ENCODE results near the gene MYL6.
"Not testable (repeated sequence)": the region's sequence is repeated elsewhere in the genome, so short reads cannot be mapped to it uniquely, and the experiment has no call there.

MYL6 gene

DNA sequence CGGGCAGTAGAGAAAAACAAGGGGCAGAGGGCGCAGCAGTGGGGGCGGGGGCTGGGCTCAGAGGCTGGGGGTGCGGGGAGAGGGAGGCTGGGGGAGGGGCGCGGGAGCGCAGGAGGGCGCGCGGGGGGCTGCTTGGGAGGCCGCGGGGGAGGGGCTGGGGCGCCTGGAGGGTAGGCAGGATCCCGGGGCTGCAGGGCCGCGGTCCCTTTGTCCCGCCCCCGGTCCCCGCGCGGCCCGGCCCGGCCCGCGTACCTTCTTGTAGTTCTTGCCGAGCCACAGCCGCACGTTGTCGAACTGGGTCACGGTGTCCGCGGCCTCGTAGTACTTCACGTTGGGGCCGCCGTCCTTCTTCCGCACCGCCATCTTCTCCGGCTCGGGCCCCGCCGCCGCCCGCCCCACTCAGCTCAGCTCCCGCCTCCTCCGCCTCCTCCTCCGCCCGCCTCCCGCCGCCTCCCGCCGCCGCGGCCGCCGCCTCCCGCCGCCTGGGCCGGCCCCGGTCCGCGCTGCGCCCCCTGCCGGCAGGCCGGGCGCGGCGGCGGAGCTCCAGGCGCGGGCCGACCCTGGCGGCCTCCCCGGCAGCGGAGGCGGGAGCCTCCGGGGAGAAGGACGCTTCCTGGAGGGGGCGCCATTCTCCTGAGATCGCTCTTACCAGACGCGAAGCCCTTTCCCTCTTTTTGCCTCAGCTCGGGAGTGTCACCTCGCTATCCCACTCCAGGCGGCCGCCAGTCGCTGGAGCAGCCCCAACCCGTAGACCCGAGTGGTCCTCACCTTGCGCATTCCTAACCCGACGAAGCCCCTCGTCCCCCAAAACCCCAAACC, 31.1 kb downstream of the MYL6 start, which contains the start of gene SMARCC2:
TSS of gene SMARCC2 (minus strand) at position 385 of the 819 bp plus-strand sequence. CDS start at position 363, 22 bp downstream.
- H3K9me3 Mint-ChIP-seq: peaks cover 0 to 5% of the 10 kb centered on the region in 2 donors
- H3K4me1 Mint-ChIP-seq: peaks cover 51% of the 10 kb centered on the region
- ATAC-seq (peak; percentile 89), DNase-seq (peak; percentile 86 to 88)
- no peaks in the 10 kb centered on the region for H3K27me3 Mint-ChIP-seq
- H3K4me3 Mint-ChIP-seq: peak within 1 kb of the TSS; percentile 96 to 97
- H3K27ac Mint-ChIP-seq: peak within 1 kb of the TSS; percentile 97 to 100

- DNase-seq (peak; percentile 93), ATAC-seq (peak; percentile 64)
- peak overlapping the region; percentile 95 to 96 for H3K4me3 Mint-ChIP-seq
- no peaks in the 10 kb centered on the region for H3K27me3 Mint-ChIP-seq
- H3K4me1 Mint-ChIP-seq: peaks cover 51% of the 10 kb centered on the region
- H3K27ac Mint-ChIP-seq: peak overlapping the region; percentile 97 to 100
- peaks cover 0 to 5% of the 10 kb centered on the region in 2 donors for H3K9me3 Mint-ChIP-seq
Observed at GRCh38 chr12:56189918-56190694, 31.9 kb downstream of the MYL6 start.

GRCh38 chr12:56190695-56191155, 32.6 kb downstream of the MYL6 start:
- peaks cover 49% of the 10 kb centered on the region for H3K4me1 Mint-ChIP-seq
- no peaks in the 10 kb centered on the region for H3K27me3 Mint-ChIP-seq
- H3K9me3 Mint-ChIP-seq: peaks cover 0 to 5% of the 10 kb centered on the region in 2 donors
- H3K27ac Mint-ChIP-seq: peak overlapping the region; percentile 97 to 100
- no peak for DNase-seq
- ATAC-seq: no peak
- H3K4me3 Mint-ChIP-seq: peak overlapping the region; percentile 95 to 96

- ATAC-seq (no peak), DNase-seq (no peak)
- no peak overlapping the region for H3K4me3 Mint-ChIP-seq
- peaks cover 31% of the 10 kb centered on the region for H3K4me1 Mint-ChIP-seq
- no peaks in the 10 kb centered on the region for H3K27me3 Mint-ChIP-seq
- H3K27ac Mint-ChIP-seq: no peak overlapping the region
- H3K9me3 Mint-ChIP-seq: peaks cover 0 to 5% of the 10 kb centered on the region in 2 donors
Observed at GRCh38 chr12:56192582-56192981, 34.4 kb downstream of the MYL6 start.

- Mint-ChIP-seq H3K27me3 (no peaks in the 10 kb centered on the region), H3K9me3 (peaks cover 0 to 5% of the 10 kb centered on the region in 2 donors), H3K4me1 (peaks cover 26% of the 10 kb centered on the region), H3K4me3 (peak overlapping the region in 1 of 2 donors; percentile 42), H3K27ac (peak overlapping the region; percentile 50 to 90)
- peak; percentile 67 to 76 for DNase-seq
- ATAC-seq: no peak
Observed at GRCh38 chr12:56193025-56193578, 34.9 kb downstream of the MYL6 start.

- DNase-seq: not testable (repeated sequence)
Observed at GRCh38 chr12:56196818-56197550, 38.8 kb downstream of the MYL6 start.

GRCh38 chr12:56197921-56198635, 39.9 kb downstream of the MYL6 start:
- H3K27me3 Mint-ChIP-seq: no peaks in the 10 kb centered on the region
- H3K9me3 Mint-ChIP-seq: peaks cover 0 to 4% of the 10 kb centered on the region in 2 donors
- no peak overlapping the region for H3K27ac Mint-ChIP-seq
- ATAC-seq: no peak
- H3K4me3 Mint-ChIP-seq: no peak overlapping the region
- no peak for DNase-seq
- H3K4me1 Mint-ChIP-seq: peaks cover 6% of the 10 kb centered on the region

More at GRCh38 chr12:56196818-56197550, 38.8 kb downstream of the MYL6 start:
- not testable (repeated sequence) for H3K27me3 Mint-ChIP-seq, H3K27ac Mint-ChIP-seq, H3K9me3 Mint-ChIP-seq, H3K4me3 Mint-ChIP-seq, ATAC-seq
- H3K4me1 Mint-ChIP-seq: peaks cover 11% of the 10 kb centered on the region

DNA sequence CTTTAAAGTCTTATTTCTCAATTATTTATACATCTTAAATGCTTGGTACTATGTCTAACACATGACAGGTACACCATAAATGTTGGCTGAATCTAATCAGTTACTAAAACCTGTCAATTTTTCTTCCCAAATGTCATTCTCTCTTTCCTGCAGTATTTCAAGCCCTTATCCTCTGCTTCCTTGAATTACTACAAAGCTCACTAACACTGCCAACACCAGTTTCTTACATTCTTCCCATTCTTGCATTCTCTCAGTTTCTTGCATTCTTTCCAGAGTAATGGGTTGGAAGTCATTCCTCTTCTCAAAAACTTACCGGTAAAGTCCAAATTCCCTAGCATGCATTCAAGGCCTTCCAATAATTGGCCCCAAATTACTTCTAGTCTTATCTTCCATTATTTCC, 40.7 kb downstream of the MYL6 start:
- Mint-ChIP-seq H3K27ac (no peak overlapping the region), H3K4me3 (no peak overlapping the region), H3K4me1 (no peaks in the 10 kb centered on the region), H3K27me3 (no peaks in the 10 kb centered on the region), H3K9me3 (no peaks in the 10 kb centered on the region)
- DNase-seq (no peak), ATAC-seq (no peak)

DNA sequence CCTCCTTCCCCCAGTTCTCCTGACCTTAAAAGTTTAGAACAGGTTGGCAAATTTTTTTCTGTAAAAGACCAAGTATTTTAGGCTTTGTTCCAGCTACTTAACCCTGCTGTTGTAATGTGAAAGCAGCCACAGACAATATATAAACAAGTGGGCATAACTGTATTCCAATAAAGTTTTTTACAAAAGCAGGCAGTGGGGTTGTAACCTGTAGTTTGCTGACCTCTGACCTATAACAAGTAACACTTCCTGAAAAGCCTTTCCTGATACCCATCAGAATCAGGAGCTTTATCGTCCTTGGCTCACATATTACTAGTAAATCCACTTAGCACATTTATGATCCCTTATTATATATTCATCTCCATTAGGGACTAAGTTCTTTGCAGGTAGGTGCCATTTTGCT, 44.2 kb downstream of the MYL6 start:
- Mint-ChIP-seq H3K27ac (peak overlapping the region in 1 of 2 donors; percentile 59), H3K4me3 (no peak overlapping the region), H3K27me3 (no peaks in the 10 kb centered on the region), H3K4me1 (no peaks in the 10 kb centered on the region), H3K9me3 (no peaks in the 10 kb centered on the region)
- DNase-seq (no peak), ATAC-seq (no peak)

- DNase-seq: no peak
- H3K27me3 Mint-ChIP-seq: no peaks in the 10 kb centered on the region
- H3K9me3 Mint-ChIP-seq: no peaks in the 10 kb centered on the region
- no peaks in the 10 kb centered on the region for H3K4me1 Mint-ChIP-seq
- H3K27ac Mint-ChIP-seq: no peak overlapping the region
- no peak for ATAC-seq
- no peak overlapping the region for H3K4me3 Mint-ChIP-seq
Observed at GRCh38 chr12:56202838-56203237, 44.7 kb downstream of the MYL6 start.

- ATAC-seq (no peak), DNase-seq (no peak)
- no peak overlapping the region for H3K27ac Mint-ChIP-seq
- no peak overlapping the region for H3K4me3 Mint-ChIP-seq
- no peaks in the 10 kb centered on the region for H3K4me1 Mint-ChIP-seq
- H3K27me3 Mint-ChIP-seq: no peaks in the 10 kb centered on the region
- H3K9me3 Mint-ChIP-seq: no peaks in the 10 kb centered on the region
Observed at GRCh38 chr12:56204275-56204674, 46.1 kb downstream of the MYL6 start.

- Mint-ChIP-seq H3K4me1 (no peaks in the 10 kb centered on the region), H3K27ac (peak overlapping the region in 1 of 2 donors; percentile 60)
Observed at GRCh38 chr12:56205445-56205844, 47.3 kb downstream of the MYL6 start.

DNA sequence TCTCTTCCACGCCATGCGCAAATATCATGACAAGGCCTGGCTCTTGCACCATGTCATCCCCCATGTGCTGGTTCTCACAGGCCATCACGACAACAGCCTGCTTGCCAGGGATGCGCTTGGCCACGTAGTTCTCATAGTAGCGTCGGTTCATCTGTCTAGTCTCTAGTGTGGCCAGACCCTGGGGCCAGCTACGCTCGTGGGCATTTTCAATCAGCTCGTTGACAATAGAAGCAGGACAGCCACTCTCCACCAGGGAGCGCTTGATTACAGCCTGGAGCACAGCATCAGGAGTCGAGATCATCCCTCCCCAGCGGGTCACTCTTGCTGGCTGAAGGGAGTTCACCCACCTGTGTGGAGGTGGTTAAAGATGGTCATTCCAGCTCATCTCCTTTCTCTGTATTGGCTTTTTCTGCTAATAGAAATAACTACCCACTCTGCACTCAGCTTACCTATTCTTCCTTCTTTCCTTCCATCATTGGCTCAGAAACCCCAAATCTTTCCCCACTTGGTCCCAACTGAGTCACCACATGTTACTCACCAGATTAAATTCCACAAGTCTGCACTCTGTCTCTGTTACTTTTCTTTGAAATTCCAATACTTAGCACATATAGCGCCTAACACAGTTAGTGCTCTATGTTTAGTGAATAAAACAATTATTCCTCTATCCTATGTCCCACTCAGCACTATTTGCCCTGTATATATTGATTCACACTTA, 48.5 kb downstream of the MYL6 start:
- DNase-seq (peak; percentile 15 to 35), ATAC-seq (peak; percentile 80)
- H3K27ac Mint-ChIP-seq: no peak overlapping the region
- no peaks in the 10 kb centered on the region for H3K4me1 Mint-ChIP-seq
- H3K9me3 Mint-ChIP-seq: no peaks in the 10 kb centered on the region
- no peak overlapping the region for H3K4me3 Mint-ChIP-seq
- no peaks in the 10 kb centered on the region for H3K27me3 Mint-ChIP-seq

More at GRCh38 chr12:56205445-56205844, 47.3 kb downstream of the MYL6 start:
- Mint-ChIP-seq H3K9me3 (no peaks in the 10 kb centered on the region), H3K27me3 (no peaks in the 10 kb centered on the region), H3K4me3 (no peak overlapping the region)
- peak; percentile 64 for ATAC-seq
- DNase-seq: no peak

GRCh38 chr12:56208006-56208405, 49.8 kb downstream of the MYL6 start:
- no peaks in the 10 kb centered on the region for H3K27me3 Mint-ChIP-seq
- no peak overlapping the region for H3K4me3 Mint-ChIP-seq
- no peaks in the 10 kb centered on the region for H3K4me1 Mint-ChIP-seq
- no peaks in the 10 kb centered on the region for H3K9me3 Mint-ChIP-seq
- ATAC-seq (no peak), DNase-seq (no peak)
- H3K27ac Mint-ChIP-seq: no peak overlapping the region
